Urothelium cell line (cell line): ENCODE measurements around the gene C4B.
A peak's percentile ranks its signal among the peaks of the same experiment; 100 is the strongest.
"Not testable (repeated sequence)": the region's sequence is repeated elsewhere in the genome, so short reads cannot be mapped to it uniquely, and the experiment has no call there.

Experiments
- DNase-seq: peaks from one replicate; pipeline ENCODE4 v3.0.0; 2011; ENCODE audit warnings: low spot score, mixed read lengths
- FAIRE-seq: peaks from 2 replicates; lab custom pipeline; 2011; peaks lifted over from hg19 to GRCh38; lab: Jason Lieb, UNC

Gene C4B

GRCh38 chr6:32029553-32029952, 15.0 kb downstream of the C4B start:
- DNase-seq, result not testable (repeated sequence)
- peak; percentile 5 for FAIRE-seq

GRCh38 chr6:32035283-32036013, 20.9 kb downstream of the C4B start:
- not testable (repeated sequence) for FAIRE-seq, DNase-seq

GRCh38 chr6:32037136-32037535, 22.5 kb downstream of the C4B start:
- not testable (repeated sequence) for FAIRE-seq, DNase-seq

- FAIRE-seq, DNase-seq: not testable (repeated sequence)
Measured at GRCh38 chr6:32037598-32038524, 23.3 kb downstream of the C4B start, which contains the start of gene CYP21A2. CYP21A2 (plus strand) TSS chr6:32038415; CDS start chr6:32038423, 8 bp downstream.

- FAIRE-seq, DNase-seq: not testable (repeated sequence)
Measured at GRCh38 chr6:32038878-32039277, 24.3 kb downstream of the C4B start.

- FAIRE-seq, DNase-seq: not testable (repeated sequence)
Measured at GRCh38 chr6:32039321-32040274, 25.0 kb downstream of the C4B start.

GRCh38 chr6:32040299-32041049, 25.9 kb downstream of the C4B start:
- not testable (repeated sequence) for FAIRE-seq, DNase-seq

GRCh38 chr6:32041050-32041321, 26.4 kb downstream of the C4B start:
- not testable (repeated sequence) for DNase-seq, FAIRE-seq

GRCh38 chr6:32041385-32041784, 26.8 kb downstream of the C4B start:
- not testable (repeated sequence) for FAIRE-seq, DNase-seq

GRCh38 chr6:32042276-32042675, 27.7 kb downstream of the C4B start:
- DNase-seq, FAIRE-seq: not testable (repeated sequence)

GRCh38 chr6:32043589-32044380, 29.2 kb downstream of the C4B start:
- FAIRE-seq, DNase-seq: not testable (repeated sequence)

GRCh38 chr6:32044916-32045315, 30.3 kb downstream of the C4B start:
- FAIRE-seq, DNase-seq: not testable (repeated sequence)

GRCh38 chr6:32045811-32046449, 31.3 kb downstream of the C4B start:
- no peak for FAIRE-seq
- no peak for DNase-seq

GRCh38 chr6:32046450-32047083, 32.0 kb downstream of the C4B start:
- FAIRE-seq (no peak), DNase-seq (peak; percentile 40)

- DNase-seq (peak; percentile 57), FAIRE-seq (no peak)
Measured at GRCh38 chr6:32047084-32047478, 32.5 kb downstream of the C4B start.

- no peak for FAIRE-seq
- no peak for DNase-seq
Measured at GRCh38 chr6:32047539-32047854, 32.9 kb downstream of the C4B start.

- FAIRE-seq (no peak), DNase-seq (peak; percentile 79)
Measured at GRCh38 chr6:32047855-32048766, 33.5 kb downstream of the C4B start.
